Right atrium auricular region (tissue), 2 donors: ENCODE measurements around the gene TCEAL3. TPM values are rescaled to one million over a fixed set of nuclear protein-coding genes. Genes with fewer than 3 reads are reported as not detected.
"Not testable (repeated sequence)": the region's sequence is repeated elsewhere in the genome, so short reads cannot be mapped to it uniquely, and the experiment has no call there.

ENCODE experiments used
- DNase-seq: peaks from one replicate; pipeline ENCODE4 v3.0.0-alpha.2; 2019; ENCODE audit warnings: low spot score
- H3K27ac ChIP-seq, 2 donors: fragments of 200-600 bp; sonication (generic); 1 replicate in 1 of 2; 2 replicates in 1 of 2; pipeline ENCODE4 v1.5.1; 2016 to 2019
- H3K27me3 ChIP-seq, 2 donors: fragments of 200-600 bp; sonication (generic); one replicate each; pipeline versions ENCODE4 v1.5.1 to v1.6.0; 2017 to 2019
- H3K36me3 ChIP-seq: fragments of 200-600 bp; sonication (generic); one replicate; pipeline ENCODE4 v1.5.1; 2016
- H3K4me1 ChIP-seq, 2 donors: fragments of 200-600 bp; sonication (generic); one replicate each; pipeline versions ENCODE4 v1.5.1 to v1.6.0; 2017 to 2019
- H3K4me3 ChIP-seq, 2 donors: fragments of 200-600 bp; sonication (generic); 1 replicate in 1 of 2; 2 replicates in 1 of 2; pipeline ENCODE4 v1.5.1; 2017 to 2019; ENCODE audit warnings: mild to moderate bottlenecking in 1 of 2, moderate library complexity in 1 of 2
- H3K9me3 ChIP-seq, 2 donors: fragments of 200-600 bp; sonication (generic); one replicate each; pipeline ENCODE4 v1.5.1; 2019
- total RNA-seq, 2 donors: library from RNA; depleted of rRNA; stranded (reverse); fragments of >200 nt; gene quantifications; one replicate each; pipeline ENCODE4 v1.1.0, GENCODE V29; 2016
- TF ChIP-seq, protein P1 (sequence below), 2 donors: fragments of 200-600 bp; sonication (generic); IDR thresholded peaks; one replicate each; pipeline ENCODE4 v1.5.1; 2019; ENCODE audit warnings: antibody characterized with exemption in 2 of 2

The TCEAL3 gene
- total RNA-seq, 2 donors from 2014 or later: 31.2 to 47.5 TPM

DNA sequence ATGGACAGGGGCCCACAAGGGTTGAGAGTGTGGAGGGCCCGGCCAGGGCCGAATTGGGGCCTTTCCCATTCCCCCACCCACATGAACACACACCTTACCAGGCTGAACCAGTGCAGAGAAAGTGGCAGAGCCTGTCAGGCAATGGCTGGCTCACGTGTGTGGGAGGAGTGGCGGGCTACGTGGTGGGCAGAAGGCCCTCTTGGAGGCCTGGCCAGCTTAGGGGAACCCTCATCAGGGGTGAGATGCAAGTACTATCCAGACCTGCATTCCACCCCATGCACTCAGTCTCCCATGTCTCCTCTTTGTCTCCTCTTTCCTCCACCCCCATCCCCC is 21.5 kb upstream of the TCEAL3 start:
- Histone ChIP-seq H3K27ac (peak overlapping the region; percentile 90), H3K27me3 (no peaks in the 10 kb centered on the region), H3K4me3 (peak overlapping the region; percentile 53 to 60), H3K4me1 (no peaks in the 10 kb centered on the region), H3K9me3 (peaks cover 0 to 15% of the 10 kb centered on the region in 2 donors), H3K36me3 (no peaks in the 10 kb centered on the region)
- TF ChIP-seq, protein P1, sequence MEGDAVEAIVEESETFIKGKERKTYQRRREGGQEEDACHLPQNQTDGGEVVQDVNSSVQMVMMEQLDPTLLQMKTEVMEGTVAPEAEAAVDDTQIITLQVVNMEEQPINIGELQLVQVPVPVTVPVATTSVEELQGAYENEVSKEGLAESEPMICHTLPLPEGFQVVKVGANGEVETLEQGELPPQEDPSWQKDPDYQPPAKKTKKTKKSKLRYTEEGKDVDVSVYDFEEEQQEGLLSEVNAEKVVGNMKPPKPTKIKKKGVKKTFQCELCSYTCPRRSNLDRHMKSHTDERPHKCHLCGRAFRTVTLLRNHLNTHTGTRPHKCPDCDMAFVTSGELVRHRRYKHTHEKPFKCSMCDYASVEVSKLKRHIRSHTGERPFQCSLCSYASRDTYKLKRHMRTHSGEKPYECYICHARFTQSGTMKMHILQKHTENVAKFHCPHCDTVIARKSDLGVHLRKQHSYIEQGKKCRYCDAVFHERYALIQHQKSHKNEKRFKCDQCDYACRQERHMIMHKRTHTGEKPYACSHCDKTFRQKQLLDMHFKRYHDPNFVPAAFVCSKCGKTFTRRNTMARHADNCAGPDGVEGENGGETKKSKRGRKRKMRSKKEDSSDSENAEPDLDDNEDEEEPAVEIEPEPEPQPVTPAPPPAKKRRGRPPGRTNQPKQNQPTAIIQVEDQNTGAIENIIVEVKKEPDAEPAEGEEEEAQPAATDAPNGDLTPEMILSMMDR (IDR thresholded peaks at IDR 0.05): no peak
- DNase-seq: no peak

DNA sequence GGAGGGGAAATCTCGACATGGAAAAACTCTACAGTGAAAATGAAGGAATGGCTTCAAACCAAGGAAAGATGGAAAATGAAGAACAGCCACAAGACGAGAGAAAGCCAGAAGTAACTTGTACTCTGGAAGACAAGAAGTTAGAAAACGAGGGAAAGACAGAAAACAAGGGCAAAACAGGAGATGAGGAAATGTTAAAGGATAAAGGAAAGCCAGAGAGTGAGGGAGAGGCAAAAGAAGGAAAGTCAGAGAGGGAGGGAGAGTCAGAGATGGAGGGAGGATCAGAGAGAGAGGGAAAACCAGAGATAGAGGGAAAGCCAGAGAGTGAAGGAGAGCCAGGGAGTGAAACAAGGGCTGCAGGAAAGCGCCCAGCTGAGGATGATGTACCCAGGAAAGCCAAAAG is 21.1 kb upstream of the TCEAL3 start:
- H3K9me3 ChIP-seq: peaks cover 0 to 15% of the 10 kb centered on the region in 2 donors
- TF ChIP-seq, protein P1 (IDR thresholded peaks at IDR 0.05): no peak
- no peaks in the 10 kb centered on the region for H3K4me1 ChIP-seq
- H3K4me3 ChIP-seq: peak overlapping the region in 1 of 2 donors; percentile 60
- no peaks in the 10 kb centered on the region for H3K36me3 ChIP-seq
- no peaks in the 10 kb centered on the region for H3K27me3 ChIP-seq
- DNase-seq: no peak
- H3K27ac ChIP-seq: peak overlapping the region; percentile 90

DNA sequence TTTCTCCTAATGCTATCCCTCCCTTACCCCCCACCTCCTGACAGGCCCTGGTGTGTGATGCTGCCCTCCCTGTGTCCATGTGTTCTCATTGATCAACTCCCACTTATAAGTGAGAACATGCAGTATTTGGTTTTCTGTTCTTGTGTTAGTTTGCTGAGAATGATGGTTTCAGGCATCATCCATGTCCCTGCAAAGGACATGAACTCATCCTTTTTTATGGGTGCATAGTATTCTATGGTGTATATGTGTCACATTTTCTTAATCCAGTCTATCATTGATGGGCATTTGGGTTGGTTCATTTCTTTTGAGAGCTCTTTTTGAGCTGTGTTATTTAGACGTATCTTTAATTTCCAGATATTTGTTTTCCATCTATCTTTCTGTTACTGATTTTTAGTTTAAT is 15.5 kb upstream of the TCEAL3 start:
- H3K4me1 ChIP-seq, H3K27me3 ChIP-seq: not testable (repeated sequence)

DNA sequence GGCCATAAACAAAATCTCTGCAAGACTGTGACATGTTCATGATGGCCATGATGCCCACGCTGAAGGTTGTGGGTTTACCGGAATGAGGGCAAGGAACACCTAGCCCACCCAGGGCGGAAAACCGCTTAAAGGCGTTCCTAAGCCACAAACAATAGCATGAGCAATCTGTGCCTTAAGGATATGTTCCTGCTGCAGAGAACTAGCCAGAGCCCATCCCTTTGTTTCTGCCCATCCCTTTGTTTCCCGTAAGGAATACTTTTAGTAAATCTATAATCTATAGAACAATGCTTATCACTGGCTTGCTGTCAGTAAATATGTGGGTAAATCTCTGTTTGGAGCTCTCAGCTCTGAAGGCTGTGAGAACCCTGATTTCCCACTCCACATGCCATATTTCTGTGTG is 12.6 kb upstream of the TCEAL3 start:
- not testable (repeated sequence) for H3K27me3 ChIP-seq, DNase-seq

More for the DNA sequence above, 15.5 kb upstream of the TCEAL3 start:
- not testable (repeated sequence) for H3K9me3 ChIP-seq, H3K4me3 ChIP-seq, H3K36me3 ChIP-seq, DNase-seq, H3K27ac ChIP-seq

DNA sequence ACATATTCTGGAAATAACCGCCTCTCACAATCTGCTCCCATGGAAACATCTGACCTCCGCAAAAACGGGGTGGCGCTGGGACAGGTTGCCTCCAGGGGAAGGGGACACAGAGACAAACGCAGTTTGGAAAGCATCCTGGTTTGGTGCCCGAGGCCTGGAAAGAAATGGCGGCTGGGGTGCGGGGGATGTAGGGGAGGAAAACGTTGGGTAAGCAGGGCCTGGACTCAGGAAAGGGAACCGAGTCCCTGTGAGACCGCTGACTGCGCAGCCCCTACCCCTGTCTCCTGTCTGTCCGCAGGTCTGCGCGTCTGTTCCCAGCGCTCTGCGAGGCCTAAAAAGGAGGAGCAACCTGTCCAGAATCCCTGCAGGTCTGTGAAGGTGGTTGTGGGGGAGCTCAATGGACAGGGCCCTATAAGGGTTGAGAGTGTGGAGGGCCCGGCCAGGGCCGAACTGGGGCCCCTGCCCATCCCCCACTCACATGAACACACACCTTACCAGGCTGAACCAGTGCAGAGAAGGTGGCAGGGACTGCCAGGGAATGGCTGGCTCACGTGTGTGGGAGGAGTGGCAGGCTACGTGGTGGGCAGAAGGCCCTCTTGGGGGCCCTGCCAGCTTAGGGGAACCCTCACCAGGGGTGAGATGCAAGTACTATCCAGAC is 672 bp downstream of the TCEAL3 start:
- Histone ChIP-seq H3K27ac (peak overlapping the region; percentile 87 to 91), H3K9me3 (no peaks in the 10 kb centered on the region), H3K4me3 (peak overlapping the region; percentile 64 to 68), H3K36me3 (no peaks in the 10 kb centered on the region), H3K27me3 (no peaks in the 10 kb centered on the region), H3K4me1 (no peaks in the 10 kb centered on the region)
- DNase-seq: no peak
- TF ChIP-seq, protein P1 (IDR thresholded peaks at IDR 0.05): no peak

More for the DNA sequence above, 12.6 kb upstream of the TCEAL3 start:
- H3K4me3 ChIP-seq, H3K9me3 ChIP-seq, H3K27ac ChIP-seq, H3K4me1 ChIP-seq, H3K36me3 ChIP-seq: not testable (repeated sequence)

DNA sequence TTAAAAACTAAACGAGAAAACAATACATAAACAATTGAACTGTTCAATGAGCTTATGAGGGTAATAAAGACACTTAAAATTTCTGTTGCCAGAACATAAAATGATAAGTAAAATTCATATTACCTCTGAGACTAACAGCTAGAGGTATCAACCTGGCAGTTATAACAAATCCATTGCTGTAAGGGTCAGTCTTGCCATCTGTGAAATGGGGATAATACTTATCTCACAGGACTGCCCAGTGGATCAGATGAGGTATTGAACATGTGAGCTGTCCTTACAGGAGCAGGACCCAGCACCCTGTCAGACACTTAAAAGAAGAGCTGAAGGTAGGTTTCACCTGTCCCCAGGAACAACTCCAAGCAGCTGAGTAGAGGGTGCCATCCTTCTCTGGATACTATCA is 2.5 kb downstream of the TCEAL3 start:
- no peaks in the 10 kb centered on the region for H3K9me3 ChIP-seq
- DNase-seq: no peak
- no peaks in the 10 kb centered on the region for H3K27me3 ChIP-seq
- H3K36me3 ChIP-seq: no peaks in the 10 kb centered on the region
- no peaks in the 10 kb centered on the region for H3K4me1 ChIP-seq
- TF ChIP-seq, protein P1 (IDR thresholded peaks at IDR 0.05): no peak
- H3K4me3 ChIP-seq: no peak overlapping the region
- H3K27ac ChIP-seq: no peak overlapping the region

DNA sequence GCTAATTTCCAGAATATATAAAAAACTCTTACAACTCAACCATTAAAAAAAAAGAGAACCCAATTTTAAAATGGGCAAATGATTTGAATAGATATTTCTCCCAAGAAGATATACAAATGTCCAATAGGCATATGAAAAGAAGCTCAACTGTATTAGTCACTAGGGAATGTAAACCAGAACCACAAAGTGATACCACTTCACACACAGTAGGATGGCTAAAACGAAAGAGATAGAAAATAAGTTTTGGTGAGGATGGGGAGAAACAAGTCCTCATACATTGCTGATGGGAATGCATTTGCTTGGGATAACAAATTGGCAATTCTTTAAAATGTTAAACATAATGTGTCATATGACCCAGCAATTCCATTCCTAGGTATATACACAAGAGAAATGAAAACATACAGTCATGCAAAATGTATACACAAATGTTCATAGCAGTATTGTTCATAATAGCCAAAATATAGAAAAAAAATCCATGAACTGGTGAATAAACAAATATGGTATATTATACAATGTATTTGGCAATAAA is 5.7 kb downstream of the TCEAL3 start:
- Histone ChIP-seq H3K36me3 (no peaks in the 10 kb centered on the region), H3K27ac (no peak overlapping the region), H3K4me3 (no peak overlapping the region), H3K27me3 (no peaks in the 10 kb centered on the region), H3K4me1 (no peaks in the 10 kb centered on the region), H3K9me3 (no peaks in the 10 kb centered on the region)
- TF ChIP-seq, protein P1 (IDR thresholded peaks at IDR 0.05): no peak
- DNase-seq: no peak
